H1 (cell line): ENCODE data around the gene INHBB. TPM values are rescaled to one million over a fixed set of nuclear protein-coding genes. Genes with fewer than 3 reads are reported as not detected.

Source experiments
- CTCF ChIA-PET: fragments of 300-600 bp; sonication (Branson Sonifier 250); formaldehyde crosslinking; loops from one replicate; lab custom pipeline; 2021; ENCODE audit not compliant: partially characterized antibody; lab: Charles Lee
- POLR2A ChIA-PET: fragments of 300-600 bp; sonication (Branson Sonifier 250); formaldehyde crosslinking; loops from one replicate; lab custom pipeline; 2021; ENCODE audit warnings: inconsistent platforms; ENCODE audit not compliant: partially characterized antibody; lab: Charles Lee
- DNase-seq, 2 experiments: peaks; one replicate each; pipeline versions ENCODE4 v3.0.0 to v3.0.0-alpha.2; 2010 to 2022; ENCODE audit warnings: low spot score in 2 of 2, low read depth in 1 of 2, mixed read lengths in 1 of 2
- FAIRE-seq: peaks from 2 replicates; lab custom pipeline; 2011; peaks lifted over from hg19 to GRCh38; lab: Jason Lieb, UNC
- H2AFZ ChIP-seq: 2 replicates; pipeline ENCODE4 v1.8.1; 2012; ENCODE audit warnings: low read length, inconsistent platforms
- H2AK5ac ChIP-seq: 2 replicates; pipeline ENCODE4 v1.6.1; 2013; ENCODE audit warnings: low read depth, low read length
- H2BK120ac ChIP-seq: replicated peaks from 2 replicates; pipeline ENCODE3; 2013; ENCODE audit warnings: low read depth, low read length, inconsistent platforms
- H2BK12ac ChIP-seq: 2 replicates; pipeline ENCODE4 v1.6.1; 2013; ENCODE audit warnings: low read depth, low read length
- H2BK15ac ChIP-seq: 2 replicates; pipeline ENCODE4 v1.6.1; 2013; ENCODE audit warnings: low read length
- H2BK20ac ChIP-seq: 2 replicates; pipeline ENCODE4 v1.6.1; 2013; ENCODE audit warnings: low read length
- H2BK5ac ChIP-seq: 2 replicates; pipeline ENCODE4 v1.6.1; 2013; ENCODE audit warnings: low read depth, low read length
- H3K14ac ChIP-seq: 2 replicates; pipeline ENCODE4 v1.6.1; 2013; ENCODE audit warnings: inconsistent platforms; ENCODE audit not compliant: insufficient read length
- H3K18ac ChIP-seq: 2 replicates; pipeline ENCODE4 v1.6.1; 2013; ENCODE audit warnings: low read length; ENCODE audit errors: extremely low read depth
- H3K23ac ChIP-seq: 2 replicates; pipeline ENCODE4 v1.6.1; 2013; ENCODE audit warnings: inconsistent platforms; ENCODE audit not compliant: insufficient read length
- H3K23me2 ChIP-seq: 2 replicates; pipeline ENCODE4 v1.6.1; 2013; ENCODE audit warnings: low read depth, low read length
- H3K27ac ChIP-seq: 2 replicates; pipeline ENCODE4 v1.6.1; 2011; ENCODE audit warnings: low read depth, low read length, inconsistent platforms
- H3K27me3 ChIP-seq, 4 experiments: replicated peaks in 1 of 4; 1 replicate in 1 of 4; 2 replicates in 3 of 4; pipeline versions ENCODE4 v1.6.1 to v1.8.1; 2011 to 2013; ENCODE audit warnings: low read length in 3 of 4, mild to moderate bottlenecking in 3 of 4, inconsistent platforms in 2 of 4, mixed read lengths in 2 of 4, moderate library complexity in 1 of 4; ENCODE audit not compliant: control insufficient read depth in 3 of 4, insufficient read depth in 3 of 4; ENCODE audit errors: extremely low read depth in 1 of 4
- H3K36me3 ChIP-seq, 4 experiments: 2 replicates each; pipeline versions ENCODE4 v1.6.1 to v1.8.1; 2011 to 2013; ENCODE audit warnings: mild to moderate bottlenecking in 4 of 4, low read length in 3 of 4, moderate library complexity in 2 of 4, control low read depth in 1 of 4, inconsistent platforms in 1 of 4; ENCODE audit not compliant: insufficient read depth in 4 of 4, control insufficient read depth in 2 of 4
- H3K4ac ChIP-seq: replicated peaks from 2 replicates; pipeline ENCODE3; 2013; ENCODE audit warnings: low read length, low read depth, mixed read lengths, inconsistent platforms; ENCODE audit not compliant: insufficient read length
- H3K4me1 ChIP-seq, 4 experiments: replicated peaks in 1 of 4; 1 replicate in 1 of 4; 2 replicates in 3 of 4; pipeline versions ENCODE4 v1.6.1 to v1.8.1; 2011 to 2013; ENCODE audit warnings: low read length in 3 of 4, inconsistent platforms in 2 of 4, mixed read lengths in 1 of 4; ENCODE audit not compliant: insufficient read depth in 4 of 4, control insufficient read depth in 3 of 4
- H3K4me2 ChIP-seq, 2 experiments: 2 replicates each; pipeline versions ENCODE4 v1.6.1 to v1.8.1; 2011 to 2013; ENCODE audit warnings: low read depth in 2 of 2, low read length in 2 of 2, control low read depth in 1 of 2, inconsistent platforms in 1 of 2, mild to moderate bottlenecking in 1 of 2; ENCODE audit not compliant: insufficient read depth in 1 of 2
- H3K4me3 ChIP-seq, 4 experiments: fragments of 200-600, 300-600 bp in 1 of 4; sonication (generic), shearing (Covaris generic), sonication (Bioruptor Twin) in 1 of 4; 2 replicates each; pipeline versions ENCODE4 v1.5.1 to v1.8.1; 2011 to 2016; ENCODE audit warnings: low read length in 4 of 4, low read depth in 3 of 4, control low read depth in 2 of 4, inconsistent platforms in 2 of 4, mild to moderate bottlenecking in 2 of 4, mixed read lengths in 1 of 4, moderate library complexity in 1 of 4; ENCODE audit not compliant: insufficient read depth in 2 of 4; ENCODE audit errors: extremely low read depth in 1 of 4
- H3K56ac ChIP-seq: replicated peaks from 2 replicates; pipeline ENCODE3; 2013; ENCODE audit warnings: low read depth, mild to moderate bottlenecking, mixed read lengths, low read length, inconsistent platforms; ENCODE audit not compliant: insufficient read length
- H3K79me1 ChIP-seq: 2 replicates; pipeline ENCODE4 v1.6.1; 2013; ENCODE audit warnings: low read depth, low read length, control low read depth
- H3K79me2 ChIP-seq, 2 experiments: 2 replicates each; pipeline versions ENCODE4 v1.6.1 to v1.8.1; 2012 to 2013; ENCODE audit warnings: low read length in 2 of 2, mild to moderate bottlenecking in 2 of 2, inconsistent platforms in 1 of 2; ENCODE audit not compliant: insufficient read depth in 2 of 2, control insufficient read depth in 1 of 2
- H3K9ac ChIP-seq, 4 experiments: replicated peaks in 1 of 4; 1 replicate in 1 of 4; 2 replicates in 3 of 4; pipeline versions ENCODE4 v1.6.1 to v1.8.1; 2011 to 2013; ENCODE audit warnings: low read depth in 3 of 4, low read length in 3 of 4, control low read depth in 2 of 4, mild to moderate bottlenecking in 2 of 4, moderate library complexity in 2 of 4, inconsistent platforms in 1 of 4; ENCODE audit errors: extremely low read depth in 1 of 4
- H3K9me3 ChIP-seq, 2 experiments: 2 replicates each; pipeline versions ENCODE4 v1.6.1 to v1.8.1; 2012 to 2013; ENCODE audit warnings: mild to moderate bottlenecking in 2 of 2, moderate library complexity in 2 of 2, control low read depth in 1 of 2, inconsistent platforms in 1 of 2, low read depth in 1 of 2, low read length in 1 of 2, mixed read lengths in 1 of 2; ENCODE audit not compliant: insufficient read depth in 2 of 2
- H4K20me1 ChIP-seq, 2 experiments: replicated peaks in 1 of 2; 2 replicates each; pipeline versions ENCODE3 to v1.8.1; 2011 to 2013; ENCODE audit warnings: inconsistent platforms in 2 of 2, low read length in 2 of 2, mild to moderate bottlenecking in 1 of 2; ENCODE audit not compliant: insufficient read depth in 2 of 2, control insufficient read depth in 1 of 2
- H4K5ac ChIP-seq: 2 replicates; pipeline ENCODE4 v1.6.1; 2013; ENCODE audit warnings: low read length, low read depth, mixed read lengths, inconsistent platforms; ENCODE audit not compliant: insufficient read length
- H4K8ac ChIP-seq: 2 replicates; pipeline ENCODE4 v1.8.0; 2013; ENCODE audit warnings: mild to moderate bottlenecking, moderate library complexity, low read length, inconsistent platforms; ENCODE audit not compliant: insufficient read depth; ENCODE audit errors: extremely low read depth
- H4K91ac ChIP-seq: replicated peaks from 2 replicates; pipeline ENCODE3; 2013; ENCODE audit warnings: low read length, mixed read lengths, inconsistent platforms; ENCODE audit not compliant: insufficient read length
- CEBPB ChIP-seq: IDR thresholded peaks from 2 replicates; pipeline ENCODE4 v1.6.1; 2012; ENCODE audit warnings: low read depth, low read length
- CREB1 ChIP-seq: IDR thresholded peaks from 2 replicates; pipeline ENCODE4 v1.6.1; 2012; ENCODE audit warnings: inconsistent platforms
- EP300 ChIP-seq, 2 experiments: IDR thresholded peaks; 1 replicate in 1 of 2; 2 replicates in 1 of 2; pipeline ENCODE4 v1.6.1; 2011 to 2012; ENCODE audit warnings: low read depth in 2 of 2, low read length in 2 of 2, mild to moderate bottlenecking in 2 of 2, borderline replicate concordance in 1 of 2, inconsistent platforms in 1 of 2, moderate library complexity in 1 of 2
- HDAC2 ChIP-seq, 2 experiments: fragments of 300-600 bp in 1 of 2; sonication (generic) in 1 of 2; IDR thresholded peaks; 2 replicates each; pipeline ENCODE4 v1.6.1; 2011 to 2012; ENCODE audit warnings: low read depth in 2 of 2, low read length in 2 of 2, mild to moderate bottlenecking in 2 of 2, moderate library complexity in 2 of 2, borderline replicate concordance in 1 of 2, inconsistent platforms in 1 of 2
- PHF8 ChIP-seq: fragments of 200-600 bp; sonication (generic); conservative IDR thresholded peaks from 2 replicates; pipeline ENCODE4 v1.7.1; 2012; ENCODE audit warnings: low read depth, mild to moderate bottlenecking, inconsistent platforms, low read length, moderate library complexity
- POU5F1 ChIP-seq: IDR thresholded peaks from 2 replicates; pipeline ENCODE4 v1.6.1; 2011; ENCODE audit warnings: low read depth, mild to moderate bottlenecking, low read length, moderate library complexity
- RFX5 ChIP-seq: IDR thresholded peaks from 2 replicates; pipeline ENCODE4 v1.6.1; 2011; ENCODE audit warnings: low read depth, low read length, improper control_type of control experiment, borderline replicate concordance
- RNF2 ChIP-seq: fragments of 200-900, 300-1000 bp; sonication (generic); IDR thresholded peaks from 2 replicates; pipeline ENCODE4 v1.7.1; 2016; ENCODE audit warnings: borderline replicate concordance, low read depth, mild to moderate bottlenecking, antibody characterized with exemption, low read length; ENCODE audit not compliant: poor library complexity, severe bottlenecking; ENCODE audit errors: missing control alignments
- SRF ChIP-seq: IDR thresholded peaks from 2 replicates; pipeline ENCODE4 v1.6.1; 2011; ENCODE audit warnings: mild to moderate bottlenecking, low read depth, low read length, moderate library complexity
- TBP ChIP-seq: IDR thresholded peaks from 2 replicates; pipeline ENCODE4 v1.6.1; 2011; ENCODE audit warnings: low read depth, low read length, improper control_type of control experiment
- WGBS, 2 experiments: shearing (Covaris generic) in 1 of 2; methylation state at CpG; one replicate each; pipeline versions ENCODE4 v1.1.6 to v1.1.7; 2013 to 2015; ENCODE audit warnings: low lambda C conversion rate in 2 of 2, mixed read lengths in 2 of 2, inconsistent platforms in 1 of 2, low coverage in 1 of 2, missing lambda C conversion rate in 1 of 2; ENCODE audit not compliant: insufficient replicate concordance in 2 of 2, insufficient coverage in 1 of 2, insufficient read length in 1 of 2; ENCODE audit errors: extremely low coverage in 1 of 2, missing lambda C conversion rate in 1 of 2; 5-methylcytosine and 5-hydroxymethylcytosine counted together
- polyA plus RNA-seq, 7 experiments: library from polyadenylated mRNA; depleted of rRNA in 3 of 7; stranded (reverse) in 5 of 7; unstranded in 2 of 7; fragments of >200 nt in 5 of 7; fragments of 200-250 nt in 2 of 7; gene quantifications; 1 replicate in 5 of 7; 2 replicates in 1 of 7; 4 replicates in 1 of 7; pipeline versions ENCODE4 v1.2.1 to v1.2.3, GENCODE V29; 2011 to 2013; ENCODE audit warnings: missing spikeins in 2 of 7, mixed read lengths in 2 of 7
- total RNA-seq: library from RNA; stranded (reverse); fragmentation: NEBNext Ultra II Directional; extraction: Animal tissue kit (Norgen Biotek cat#: 25700); gene quantifications from 2 replicates; pipeline ENCODE4 v1.2.1, GENCODE V29; 2021
- TF ChIP-seq, protein P1 (sequence below): IDR thresholded peaks from 2 replicates; pipeline ENCODE4 v1.6.1; 2012; ENCODE audit warnings: inconsistent platforms
- TF ChIP-seq, protein P2 (sequence below): IDR thresholded peaks from 2 replicates; pipeline ENCODE4 v1.6.1; 2011; ENCODE audit warnings: low read depth, mild to moderate bottlenecking, low read length; ENCODE audit not compliant: insufficient read depth

INHBB gene
- total and polyA plus RNA-seq, 2 of the 8 experiments (the other 6 are each of a cell fraction or from before 2014, with no cell fraction given) = 0.30 to 0.32 TPM

DNA sequence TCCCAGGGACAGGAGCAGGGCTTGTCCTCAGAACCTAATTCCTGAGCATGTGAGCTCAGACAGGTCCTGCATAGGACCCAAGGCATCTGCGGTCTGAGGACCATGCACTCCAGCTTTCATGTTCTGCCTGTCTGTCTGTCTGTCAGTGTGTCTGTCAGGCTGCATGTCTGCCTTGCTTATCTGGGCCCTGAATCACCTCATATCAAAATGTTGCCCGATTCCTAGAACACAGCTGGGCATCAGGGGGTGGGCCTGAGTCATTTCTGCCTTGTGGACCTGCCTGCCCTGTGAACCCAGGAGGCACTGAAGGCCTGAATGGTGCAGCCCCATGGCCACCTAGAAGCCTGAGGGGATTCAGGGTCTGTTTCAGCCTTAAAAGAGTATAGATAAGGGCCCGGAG is 22.1 kb downstream of the INHBB start:
- H2BK20ac ChIP-seq = no peak overlapping the region
- H3K9ac ChIP-seq = no peak overlapping the region
- no peak overlapping the region for H4K5ac ChIP-seq
- FAIRE-seq (no peak), DNase-seq (no peak)
- H3K23ac ChIP-seq = no peak overlapping the region
- no peak overlapping the region for H3K14ac ChIP-seq
- no peak overlapping the region for H3K18ac ChIP-seq
- H3K27me3 ChIP-seq = peaks cover 0 to 11% (median 6%) of the 10 kb centered on the region in 4 experiments; a peak in 3 of 7 replicates
- H2BK15ac ChIP-seq = 0 out of 2 replicates have a peak overlapping the region, but pooled peaks have one; percentile 8
- H3K4me1 ChIP-seq = peaks cover 8 to 14% (median 12%) of the 10 kb centered on the region in 4 experiments
- no peaks in the 10 kb centered on the region for H3K36me3 ChIP-seq
- no peak overlapping the region for H2BK120ac ChIP-seq
- H2BK5ac ChIP-seq = no peak overlapping the region; the same call in 1 of the 2 replicates
- H4K91ac ChIP-seq = no peak overlapping the region
- no peak overlapping the region for H4K8ac ChIP-seq
- no peak overlapping the region for H3K4me2 ChIP-seq
- H3K79me1 ChIP-seq = no peaks in the 10 kb centered on the region
- ChIA-PET CTCF (interaction anchor here (0.7 to 1.1 kb wide), 3 partner anchors 28 to 69 kb away, joined by 3 read pairs; no protein-coding TSS in a partner anchor), POLR2A (no interaction called here)
- no peak overlapping the region for H3K4me3 ChIP-seq
- no peaks in the 10 kb centered on the region for H3K79me2 ChIP-seq
- H3K4ac ChIP-seq = no peak overlapping the region
- H4K20me1 ChIP-seq = peaks cover 0 to 3% of the 10 kb centered on the region in 2 experiments
- no peak overlapping the region for H3K27ac ChIP-seq
- no peak overlapping the region for H2AK5ac ChIP-seq
- peaks cover 5% of the 10 kb centered on the region for H3K23me2 ChIP-seq
- H2AFZ ChIP-seq = no peak overlapping the region
- no peak overlapping the region for H3K56ac ChIP-seq
- H2BK12ac ChIP-seq = 0 out of 2 replicates have a peak overlapping the region, but pooled peaks have one; percentile 27
- H3K9me3 ChIP-seq = no peaks in the 10 kb centered on the region
- WGBS, 2 experiments = 100% methylated on average over 3 of the region's 3 CpGs; no CpG with 5 or more reads in 1 of the 2 experiments
- no peak for TF ChIP-seq SRF
- TF ChIP-seq CREB1 = no peak
- TF ChIP-seq CEBPB = no peak
- no peak for TF ChIP-seq POU5F1
- TF ChIP-seq HDAC2 (IDR thresholded peaks at IDR 0.05; ENCODE audit: borderline replicate concordance in 1 of 2, low read depth in 2 of 2, low read length in 2 of 2) = no peak
- TF ChIP-seq PHF8 = no peak
- TF ChIP-seq, protein P1, sequence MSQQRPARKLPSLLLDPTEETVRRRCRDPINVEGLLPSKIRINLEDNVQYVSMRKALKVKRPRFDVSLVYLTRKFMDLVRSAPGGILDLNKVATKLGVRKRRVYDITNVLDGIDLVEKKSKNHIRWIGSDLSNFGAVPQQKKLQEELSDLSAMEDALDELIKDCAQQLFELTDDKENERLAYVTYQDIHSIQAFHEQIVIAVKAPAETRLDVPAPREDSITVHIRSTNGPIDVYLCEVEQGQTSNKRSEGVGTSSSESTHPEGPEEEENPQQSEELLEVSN = no peak
- no peak for TF ChIP-seq TBP
- no peak for TF ChIP-seq RFX5
- TF ChIP-seq, protein P2, sequence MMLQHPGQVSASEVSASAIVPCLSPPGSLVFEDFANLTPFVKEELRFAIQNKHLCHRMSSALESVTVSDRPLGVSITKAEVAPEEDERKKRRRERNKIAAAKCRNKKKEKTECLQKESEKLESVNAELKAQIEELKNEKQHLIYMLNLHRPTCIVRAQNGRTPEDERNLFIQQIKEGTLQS = no peak
- TF ChIP-seq EP300 (IDR thresholded peaks at IDR 0.05; ENCODE audit: borderline replicate concordance in 1 of 2, low read depth in 2 of 2, low read length in 2 of 2) = no peak
- no peak for TF ChIP-seq RNF2
